ENCODE data around the gene IDH3G. TPM values are rescaled to one million over a fixed set of nuclear protein-coding genes. Genes with fewer than 3 reads are reported as not detected.
A peak's percentile ranks its signal among the peaks of the same experiment; 100 is the strongest.

Gene IDH3G
- total and polyA plus RNA-seq, 10 donors: 32.7 to 92.7 (median 58.1) TPM

GRCh38 chrX:153777261-153778090 lies 16.7 kb downstream of the IDH3G start:
- intact Hi-C loops (cut with DNase I; ENCODE audit: low total_unique reads): no loop called here
- DNase-seq: peak; percentile 69
- no peaks in the 10 kb centered on the region for H3K9me3 ChIP-seq
- H3K36me3 ChIP-seq: no peaks in the 10 kb centered on the region
- peaks cover 0 to 12% (median 6%) of the 10 kb centered on the region in 6 donors for H3K4me1 ChIP-seq
- H3K27me3 ChIP-seq (replicated peaks in 1 of 7): peaks cover 0 to 46% (median 8%) of the 10 kb centered on the region in 7 donors
- no peak for TF ChIP-seq POLR2A (IDR thresholded peaks at IDR 0.05)
- TF ChIP-seq POLR2AphosphoS5 (IDR thresholded peaks at IDR 0.05): no peak
- no peak for TF ChIP-seq CTCF (IDR thresholded peaks at IDR 0.05 in 8 of 11, conservative IDR thresholded peaks at IDR 0.05 in 3 of 11)
- H3K27ac ChIP-seq: no peak overlapping the region
- WGBS, 5 donors: 84 to 88% (median 86%) methylated on average over 28 to 34 of the region's 34 CpGs; no CpG with 5 or more reads in 1 of the 5 donors
- no peak overlapping the region for H3K4me3 ChIP-seq

- 73 to 100% (median 79%) methylated on average over 3 to 21 of the region's 22 CpGs for WGBS, 5 donors
- peak; percentile 50 for DNase-seq
- peaks cover 0 to 12% (median 6%) of the 10 kb centered on the region in 6 donors for H3K4me1 ChIP-seq
- no peaks in the 10 kb centered on the region for H3K9me3 ChIP-seq
- no peak overlapping the region for H3K27ac ChIP-seq
- intact Hi-C loops (cut with DNase I; ENCODE audit: low total_unique reads): no loop called here
- no peaks in the 10 kb centered on the region for H3K36me3 ChIP-seq
- H3K4me3 ChIP-seq: no peak overlapping the region
- H3K27me3 ChIP-seq (replicated peaks in 1 of 7): peaks cover 0 to 44% (median 8%) of the 10 kb centered on the region in 7 donors
- no peak for TF ChIP-seq POLR2AphosphoS5 (IDR thresholded peaks at IDR 0.05)
- TF ChIP-seq POLR2A (IDR thresholded peaks at IDR 0.05): no peak
- TF ChIP-seq CTCF (IDR thresholded peaks at IDR 0.05 in 8 of 11, conservative IDR thresholded peaks at IDR 0.05 in 3 of 11): no peak
These were observed 17.5 kb downstream of the IDH3G start for GRCh38 chrX:153776611-153777045.

GRCh38 chrX:153776120-153776599 lies 18.0 kb downstream of the IDH3G start:
- 78 to 94% (median 87%) methylated on average over 4 to 20 of the region's 20 CpGs; no CpG with 5 or more reads in 1 of the 5 donors for WGBS, 5 donors
- no peaks in the 10 kb centered on the region for H3K9me3 ChIP-seq
- TF ChIP-seq POLR2AphosphoS5 (IDR thresholded peaks at IDR 0.05): no peak
- no peak for TF ChIP-seq POLR2A (IDR thresholded peaks at IDR 0.05)
- TF ChIP-seq CTCF (IDR thresholded peaks at IDR 0.05 in 8 of 11, conservative IDR thresholded peaks at IDR 0.05 in 3 of 11): no peak
- no peak for DNase-seq
- no peak overlapping the region for H3K27ac ChIP-seq
- intact Hi-C loops (cut with DNase I; ENCODE audit: low total_unique reads): no loop called here
- peaks cover 0 to 41% (median 8%) of the 10 kb centered on the region in 7 donors for H3K27me3 ChIP-seq (replicated peaks in 1 of 7)
- H3K36me3 ChIP-seq: no peaks in the 10 kb centered on the region
- no peak overlapping the region for H3K4me3 ChIP-seq
- peaks cover 0 to 11% (median 5%) of the 10 kb centered on the region in 6 donors for H3K4me1 ChIP-seq

Data from spleen (tissue), 11 donors.